ENCODE measurements around the gene CNTNAP4. TPM values are rescaled to one million over a fixed set of nuclear protein-coding genes. Genes with fewer than 3 reads are reported as not detected.

CNTNAP4 gene
- total and polyA plus RNA-seq, 2 of the 13 experiments (the other 11 are each of a cell fraction or from before 2014, with no cell fraction given): not detected

DNA sequence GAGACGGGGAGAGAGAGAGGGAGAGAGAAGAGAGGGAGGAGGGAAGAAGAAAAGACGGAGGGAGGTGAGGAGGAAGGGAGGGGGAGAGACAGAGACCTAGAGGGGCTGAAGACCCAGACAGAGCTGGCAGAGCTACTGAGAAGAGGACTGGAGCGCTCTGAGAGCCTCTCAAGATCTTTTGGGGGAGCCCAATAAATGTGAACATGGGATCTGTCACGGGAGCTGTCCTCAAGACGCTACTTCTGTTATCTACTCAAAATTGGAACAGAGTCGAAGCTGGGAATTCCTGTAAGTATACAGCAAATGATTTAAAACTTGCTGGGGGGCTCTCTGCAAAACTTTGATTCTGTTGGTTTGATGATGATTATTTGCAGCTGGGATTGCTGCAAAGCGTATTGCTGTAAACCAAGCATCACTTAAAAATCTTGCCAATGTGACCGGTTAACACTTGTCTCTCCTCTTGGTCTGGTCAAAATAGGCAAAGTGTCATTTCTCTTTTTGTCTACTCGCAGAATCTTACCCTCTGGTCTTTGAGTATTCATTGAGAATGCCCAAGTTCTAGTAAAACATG lies 344 bp downstream of the CNTNAP4 start:
- BruUV-seq (replicated peaks): no TSS peak
- H2AFZ ChIP-seq (ENCODE audit: low read length): no peak overlapping the region
- TF ChIP-seq ZNF292 (CRISPR knock-in tag; IDR thresholded peaks at IDR 0.05; ENCODE audit: borderline replicate concordance, low read depth): no peak
- no peak for TF ChIP-seq GRHL1 (CRISPR knock-in tag; conservative IDR thresholded peaks at IDR 0.05)
- no peak for TF ChIP-seq CERS6 (CRISPR knock-in tag; IDR thresholded peaks at IDR 0.05)
- TF ChIP-seq RCOR2 (CRISPR knock-in tag; IDR thresholded peaks at IDR 0.05): no peak
- no peak for TF ChIP-seq HNRNPH1 (optimal IDR thresholded peaks at IDR 0.05; ENCODE audit: low read depth, low read length)
- no peak for TF ChIP-seq POGK (CRISPR knock-in tag; conservative IDR thresholded peaks at IDR 0.05)
- TF ChIP-seq ZFP82 (CRISPR knock-in tag; IDR thresholded peaks at IDR 0.05; ENCODE audit: borderline replicate concordance): no peak
- no peak for TF ChIP-seq ZBTB37 (CRISPR knock-in tag; IDR thresholded peaks at IDR 0.05)
- no peak for TF ChIP-seq PBX3 (CRISPR knock-in tag; IDR thresholded peaks at IDR 0.05; ENCODE audit: borderline replicate concordance)
- no peak for TF ChIP-seq PREB (CRISPR knock-in tag; IDR thresholded peaks at IDR 0.05)
- TF ChIP-seq ZNF644 (CRISPR knock-in tag; IDR thresholded peaks at IDR 0.05; ENCODE audit: low read depth): no peak
- H3K9me3 ChIP-seq (ENCODE audit: low read length): no peaks in the 10 kb centered on the region
- CTCF ChIA-PET (ENCODE audit: low intra/inter-chr PET ratio, low total read pairs): no interaction called here
- no peak overlapping the region for H3K4me3 ChIP-seq (replicated peaks in 1 of 3; ENCODE audit: insufficient read depth in 1 of 3, low read depth in 2 of 3, low read length in 3 of 3)
- intact Hi-C loops (cut with micrococcal nuclease; ENCODE audit: unreplicated experiment): loop anchor here (2.0 kb wide), 1 partner anchor 489 kb away; no protein-coding TSS in a partner anchor
- in situ Hi-C loops (cut with HindIII; ENCODE audit: extremely low pct_ligation_motif_present, low pct_unique_long_range_greater_than_20kb): loop anchor here (10.0 to 25.0 kb wide), 2 partner anchors 377 to 885 kb away; no protein-coding TSS in a partner anchor
- no peaks in the 10 kb centered on the region for H4K20me1 ChIP-seq (ENCODE audit: insufficient read depth, low read length)
- no peaks in the 10 kb centered on the region for H3K27me3 ChIP-seq (ENCODE audit: control insufficient read depth in 1 of 2, insufficient read depth in 2 of 2, low read length in 2 of 2)
- POLR2A ChIA-PET: no interaction called here
- ATAC-seq: no peak
- WGBS (ENCODE audit: low lambda C conversion rate): 20% methylated on average over 9 of the region's 9 CpGs
- no peak overlapping the region for H3K4me2 ChIP-seq (ENCODE audit: low read depth, low read length)
- H3K79me2 ChIP-seq (ENCODE audit: insufficient read depth, low read length): no peaks in the 10 kb centered on the region
- H3K9ac ChIP-seq (ENCODE audit: insufficient read depth, low read depth, low read length): no peak overlapping the region
- H3K36me3 ChIP-seq (replicated peaks in 1 of 2; ENCODE audit: control insufficient read depth in 1 of 2, insufficient read depth in 2 of 2, low read length in 2 of 2): no peaks in the 10 kb centered on the region
- no peak overlapping the region for H3K27ac ChIP-seq (ENCODE audit: extremely low read length, insufficient read depth, low read length)
- no peak for FAIRE-seq
- no peaks in the 10 kb centered on the region for H3K4me1 ChIP-seq (ENCODE audit: insufficient read depth, low read length)
- no peak for DNase-seq (ENCODE audit: low spot score)

Data from HepG2 (cell line).